ENCODE measurements around the gene ALPK3. TPM values are rescaled to one million over a fixed set of nuclear protein-coding genes. Genes with fewer than 3 reads are reported as not detected.

ALPK3 gene
- total and polyA plus RNA-seq, 4 experiments from 2014 or later, result 0.01 to 0.58 (median 0.26) TPM; not detected in 1

- DNase-seq, result no peak
- CTCF ChIA-PET (ENCODE audit: partially characterized antibody), result interaction anchor here (1.3 kb wide), 1 partner anchor 223 kb away, joined by 4 read pairs; no protein-coding TSS in a partner anchor
- POLR2A ChIA-PET (ENCODE audit: partially characterized antibody), result interaction anchor here (1.6 kb wide), 1 partner anchor 156 kb away, joined by 5 read pairs; the partner anchor contains the start of gene WDR73
- Mint-ChIP-seq H3K36me3 (peaks cover 8 to 12% of the 10 kb centered on the region in 2 donors), H3K27ac (no peak overlapping the region), H3K4me3 (no peak overlapping the region), H3K9me3 (no peaks in the 10 kb centered on the region), H3K4me1 (peaks cover 0 to 6% (median 0%) of the 10 kb centered on the region in 4 donors), H3K27me3 (peaks cover 0 to 1% of the 10 kb centered on the region in 2 donors)
- Histone ChIP-seq H3K36me3 (ENCODE audit: insufficient read depth, low read length) (no peaks in the 10 kb centered on the region), H3K27ac (ENCODE audit: low read depth, low read length) (no peak overlapping the region), H3K9me3 (ENCODE audit: control insufficient read depth in 1 of 2, low read length in 2 of 2) (no peaks in the 10 kb centered on the region), H3K27me3 (ENCODE audit: insufficient read depth, low read length) (no peaks in the 10 kb centered on the region), H3K4me1 (ENCODE audit: insufficient read depth, low read length) (no peaks in the 10 kb centered on the region), H3K4me3 (ENCODE audit: low read length in 2 of 2) (no peak overlapping the region)
- intact Hi-C loops (cut with micrococcal nuclease), result no loop called here
These were observed 6.9 kb upstream of the ALPK3 start for GRCh38 chr15:84810073-84810840.

GRCh38 chr15:84811151-84811550, 6.0 kb upstream of the ALPK3 start:
- Histone ChIP-seq H3K4me3 (ENCODE audit: low read length in 2 of 2) (no peak overlapping the region), H3K36me3 (ENCODE audit: insufficient read depth, low read length) (no peaks in the 10 kb centered on the region), H3K4me1 (ENCODE audit: insufficient read depth, low read length) (no peaks in the 10 kb centered on the region), H3K27me3 (ENCODE audit: insufficient read depth, low read length) (no peaks in the 10 kb centered on the region), H3K27ac (ENCODE audit: low read depth, low read length) (no peak overlapping the region), H3K9me3 (ENCODE audit: control insufficient read depth in 1 of 2, low read length in 2 of 2) (no peaks in the 10 kb centered on the region)
- intact Hi-C loops (cut with micrococcal nuclease), result no loop called here
- Mint-ChIP-seq H3K4me3 (no peak overlapping the region), H3K27ac (no peak overlapping the region), H3K9me3 (no peaks in the 10 kb centered on the region), H3K27me3 (peaks cover 4 to 6% of the 10 kb centered on the region in 2 donors), H3K4me1 (peaks cover 0 to 6% (median 1%) of the 10 kb centered on the region in 4 donors), H3K36me3 (peaks cover 4 to 12% of the 10 kb centered on the region in 2 donors)
- ChIA-PET POLR2A (ENCODE audit: partially characterized antibody) (no interaction called here), CTCF (ENCODE audit: partially characterized antibody) (no interaction called here)
- DNase-seq, result no peak

- no peaks in the 10 kb centered on the region for H3K36me3 ChIP-seq (ENCODE audit: insufficient read depth, low read length)
- CTCF ChIA-PET (ENCODE audit: partially characterized antibody), result no interaction called here
- POLR2A ChIA-PET (ENCODE audit: partially characterized antibody), result no interaction called here
- no peak overlapping the region for H3K27ac ChIP-seq (ENCODE audit: low read depth, low read length)
- peaks cover 6 to 9% of the 10 kb centered on the region in 2 donors for H3K27me3 Mint-ChIP-seq
- peak overlapping the region in 1 of 7 donors; percentile 12 for H3K27ac Mint-ChIP-seq
- peaks cover 4 to 12% of the 10 kb centered on the region in 2 donors for H3K36me3 Mint-ChIP-seq
- no peaks in the 10 kb centered on the region for H3K27me3 ChIP-seq (ENCODE audit: insufficient read depth, low read length)
- H3K4me3 Mint-ChIP-seq, result peak overlapping the region in 1 of 8 donors; percentile 30
- H3K9me3 ChIP-seq (ENCODE audit: control insufficient read depth in 1 of 2, low read length in 2 of 2), result no peaks in the 10 kb centered on the region
- H3K4me1 ChIP-seq (ENCODE audit: insufficient read depth, low read length), result no peaks in the 10 kb centered on the region
- intact Hi-C loops (cut with micrococcal nuclease), result no loop called here
- no peaks in the 10 kb centered on the region for H3K9me3 Mint-ChIP-seq
- peaks cover 2 to 9% (median 6%) of the 10 kb centered on the region in 4 donors for H3K4me1 Mint-ChIP-seq
- H3K4me3 ChIP-seq (ENCODE audit: low read length in 2 of 2), result no peak overlapping the region
- no peak for DNase-seq
These were observed 5.3 kb upstream of the ALPK3 start for GRCh38 chr15:84811828-84812227.

GRCh38 chr15:84812842-84813241, 4.3 kb upstream of the ALPK3 start:
- H3K4me1 ChIP-seq (ENCODE audit: insufficient read depth, low read length), result peaks cover 3% of the 10 kb centered on the region
- no peaks in the 10 kb centered on the region for H3K27me3 ChIP-seq (ENCODE audit: insufficient read depth, low read length)
- H3K36me3 Mint-ChIP-seq, result peaks cover 2 to 6% of the 10 kb centered on the region in 2 donors
- no peaks in the 10 kb centered on the region for H3K36me3 ChIP-seq (ENCODE audit: insufficient read depth, low read length)
- no peaks in the 10 kb centered on the region for H3K9me3 Mint-ChIP-seq
- no peak overlapping the region for H3K27ac ChIP-seq (ENCODE audit: low read depth, low read length)
- H3K4me3 ChIP-seq (ENCODE audit: low read length in 2 of 2), result no peak overlapping the region
- no peak overlapping the region for H3K4me3 Mint-ChIP-seq
- H3K27me3 Mint-ChIP-seq, result peaks cover 6 to 9% of the 10 kb centered on the region in 2 donors
- no peak overlapping the region for H3K27ac Mint-ChIP-seq
- H3K4me1 Mint-ChIP-seq, result peaks cover 2 to 9% (median 6%) of the 10 kb centered on the region in 4 donors
- intact Hi-C loops (cut with micrococcal nuclease), result no loop called here
- no peak for DNase-seq
- no peaks in the 10 kb centered on the region for H3K9me3 ChIP-seq (ENCODE audit: control insufficient read depth in 1 of 2, low read length in 2 of 2)
- POLR2A ChIA-PET (ENCODE audit: partially characterized antibody), result interaction anchor here (0.6 kb wide), 1 partner anchor 183 kb away, joined by 3 read pairs; no protein-coding TSS in a partner anchor
- CTCF ChIA-PET (ENCODE audit: partially characterized antibody), result interaction anchor here (1.5 kb wide), 1 partner anchor 158 kb away, joined by 3 read pairs; no protein-coding TSS in a partner anchor

- no peaks in the 10 kb centered on the region for H3K36me3 ChIP-seq (ENCODE audit: insufficient read depth, low read length)
- H3K27me3 ChIP-seq (ENCODE audit: insufficient read depth, low read length), result no peaks in the 10 kb centered on the region
- peaks cover 9% of the 10 kb centered on the region for H3K4me1 ChIP-seq (ENCODE audit: insufficient read depth, low read length)
- no peaks in the 10 kb centered on the region for H3K9me3 Mint-ChIP-seq
- peaks cover 7 to 13% (median 11%) of the 10 kb centered on the region in 4 donors for H3K4me1 Mint-ChIP-seq
- H3K27me3 Mint-ChIP-seq, result peaks cover 6 to 11% of the 10 kb centered on the region in 2 donors
- H3K4me3 Mint-ChIP-seq, result no peak overlapping the region
- intact Hi-C loops (cut with micrococcal nuclease), result no loop called here
- H3K9me3 ChIP-seq (ENCODE audit: control insufficient read depth in 1 of 2, low read length in 2 of 2), result no peaks in the 10 kb centered on the region
- H3K36me3 Mint-ChIP-seq, result peaks cover 2 to 6% of the 10 kb centered on the region in 2 donors
- ChIA-PET CTCF (ENCODE audit: partially characterized antibody) (interaction anchor here (1.5 kb wide), 1 partner anchor 158 kb away, joined by 3 read pairs; no protein-coding TSS in a partner anchor), POLR2A (ENCODE audit: partially characterized antibody) (interaction anchor here (0.6 kb wide), 1 partner anchor 183 kb away, joined by 3 read pairs; no protein-coding TSS in a partner anchor)
- DNase-seq, result no peak
- H3K27ac ChIP-seq (ENCODE audit: low read depth, low read length), result no peak overlapping the region
- no peak overlapping the region for H3K4me3 ChIP-seq (ENCODE audit: low read length in 2 of 2)
- peak overlapping the region in 1 of 7 donors; percentile 17 for H3K27ac Mint-ChIP-seq
These were observed 3.7 kb upstream of the ALPK3 start for GRCh38 chr15:84813435-84813834.

- peaks cover 6 to 11% of the 10 kb centered on the region in 2 donors for H3K27me3 Mint-ChIP-seq
- no peak overlapping the region for H3K4me3 Mint-ChIP-seq
- DNase-seq, result no peak
- H3K27ac Mint-ChIP-seq, result no peak overlapping the region
- no peaks in the 10 kb centered on the region for H3K9me3 ChIP-seq (ENCODE audit: control insufficient read depth in 1 of 2, low read length in 2 of 2)
- peaks cover 7 to 15% (median 11%) of the 10 kb centered on the region in 4 donors for H3K4me1 Mint-ChIP-seq
- peaks cover 10% of the 10 kb centered on the region for H3K4me1 ChIP-seq (ENCODE audit: insufficient read depth, low read length)
- H3K36me3 ChIP-seq (ENCODE audit: insufficient read depth, low read length), result no peaks in the 10 kb centered on the region
- no peaks in the 10 kb centered on the region for H3K27me3 ChIP-seq (ENCODE audit: insufficient read depth, low read length)
- ChIA-PET CTCF (ENCODE audit: partially characterized antibody) (no interaction called here), POLR2A (ENCODE audit: partially characterized antibody) (no interaction called here)
- intact Hi-C loops (cut with micrococcal nuclease), result no loop called here
- H3K9me3 Mint-ChIP-seq, result no peaks in the 10 kb centered on the region
- peaks cover 2% of the 10 kb centered on the region in 2 donors for H3K36me3 Mint-ChIP-seq
- no peak overlapping the region for H3K4me3 ChIP-seq (ENCODE audit: low read length in 2 of 2)
- H3K27ac ChIP-seq (ENCODE audit: low read depth, low read length), result no peak overlapping the region
These were observed 3.2 kb upstream of the ALPK3 start for GRCh38 chr15:84813931-84814330.

- Mint-ChIP-seq H3K27me3 (peaks cover 6 to 11% of the 10 kb centered on the region in 2 donors), H3K9me3 (no peaks in the 10 kb centered on the region), H3K4me1 (peaks cover 7 to 15% (median 11%) of the 10 kb centered on the region in 4 donors), H3K36me3 (peaks cover 0 to 2% of the 10 kb centered on the region in 2 donors), H3K27ac (peak overlapping the region in 1 of 7 donors; percentile 25), H3K4me3 (no peak overlapping the region)
- no peak overlapping the region for H3K27ac ChIP-seq (ENCODE audit: low read depth, low read length)
- no peaks in the 10 kb centered on the region for H3K27me3 ChIP-seq (ENCODE audit: insufficient read depth, low read length)
- no peaks in the 10 kb centered on the region for H3K9me3 ChIP-seq (ENCODE audit: control insufficient read depth in 1 of 2, low read length in 2 of 2)
- DNase-seq, result no peak
- H3K4me3 ChIP-seq (ENCODE audit: low read length in 2 of 2), result no peak overlapping the region
- H3K4me1 ChIP-seq (ENCODE audit: insufficient read depth, low read length), result peaks cover 10% of the 10 kb centered on the region
- CTCF ChIA-PET (ENCODE audit: partially characterized antibody), result no interaction called here
- POLR2A ChIA-PET (ENCODE audit: partially characterized antibody), result interaction anchor here (0.6 kb wide), 1 partner anchor 161 kb away, joined by 3 read pairs; the partner anchor contains the start of gene WDR73
- no peaks in the 10 kb centered on the region for H3K36me3 ChIP-seq (ENCODE audit: insufficient read depth, low read length)
- intact Hi-C loops (cut with micrococcal nuclease), result no loop called here
These were observed 2.2 kb upstream of the ALPK3 start for GRCh38 chr15:84814916-84815315.
